H9 (cell line): ENCODE measurements around the gene MYOM1. TPM values are rescaled to one million over a fixed set of nuclear protein-coding genes. Genes with fewer than 3 reads are reported as not detected.

Source experiments
- DNase-seq: peaks from one replicate; pipeline ENCODE4 v3.0.0-alpha.2; 2017
- H2AFZ ChIP-seq: one replicate; pipeline ENCODE4 v1.6.1; 2013; ENCODE audit warnings: mild to moderate bottlenecking, low read length, control low read depth, moderate library complexity
- H2AK5ac ChIP-seq: 2 replicates; pipeline ENCODE4 v1.6.1; 2013; ENCODE audit warnings: low read length, control low read depth, mixed read lengths; ENCODE audit not compliant: insufficient read length
- H2BK120ac ChIP-seq: one replicate; pipeline ENCODE4 v1.6.1; 2013; ENCODE audit warnings: low read depth, mild to moderate bottlenecking, low read length, control low read depth, inconsistent platforms; ENCODE audit not compliant: poor library complexity, severe bottlenecking
- H2BK12ac ChIP-seq: 2 replicates; pipeline ENCODE4 v1.6.1; 2013; ENCODE audit warnings: low read length, control low read depth, mixed read lengths, low read depth; ENCODE audit not compliant: insufficient read length
- H2BK15ac ChIP-seq: 2 replicates; pipeline ENCODE4 v1.6.1; 2013; ENCODE audit warnings: low read depth, low read length, control low read depth
- H2BK20ac ChIP-seq: one replicate; pipeline ENCODE4 v1.6.1; 2013; ENCODE audit warnings: low read depth, mild to moderate bottlenecking, low read length, control low read depth, inconsistent platforms; ENCODE audit not compliant: poor library complexity, severe bottlenecking
- H2BK5ac ChIP-seq: 2 replicates; pipeline ENCODE4 v1.6.1; 2013; ENCODE audit warnings: low read length, control low read depth, mixed read lengths; ENCODE audit not compliant: insufficient read length
- H3K14ac ChIP-seq: 2 replicates; pipeline ENCODE4 v1.6.1; 2013; ENCODE audit warnings: low read length, control low read depth; ENCODE audit not compliant: insufficient read depth
- H3K18ac ChIP-seq: 2 replicates; pipeline ENCODE4 v1.6.1; 2013; ENCODE audit warnings: low read depth, mild to moderate bottlenecking, mixed read lengths, low read length, control low read depth; ENCODE audit not compliant: insufficient read length
- H3K23ac ChIP-seq: 2 replicates; pipeline ENCODE4 v1.6.1; 2013; ENCODE audit warnings: low read length, control low read depth, mixed read lengths, low read depth; ENCODE audit not compliant: insufficient read length
- H3K23me2 ChIP-seq: 2 replicates; pipeline ENCODE4 v1.6.1; 2013; ENCODE audit warnings: low read depth, mild to moderate bottlenecking, mixed read lengths, low read length, control low read depth; ENCODE audit not compliant: insufficient read length, poor library complexity, severe bottlenecking
- H3K27ac ChIP-seq: 2 replicates; pipeline ENCODE4 v1.5.1; 2013; ENCODE audit warnings: low read length, control low read depth, mixed read lengths, low read depth; ENCODE audit not compliant: insufficient read length
- H3K27me3 ChIP-seq: 2 replicates; pipeline ENCODE4 v1.6.1; 2013; ENCODE audit warnings: low read length, control low read depth, inconsistent platforms; ENCODE audit not compliant: insufficient read depth
- H3K4ac ChIP-seq: 2 replicates; pipeline ENCODE4 v1.6.1; 2013; ENCODE audit warnings: low read depth, mild to moderate bottlenecking, control low read depth, inconsistent platforms, low read length, moderate library complexity
- H3K4me1 ChIP-seq: 2 replicates; pipeline ENCODE4 v1.6.1; 2013; ENCODE audit warnings: low read length, control low read depth, inconsistent platforms; ENCODE audit not compliant: insufficient read depth
- H3K4me2 ChIP-seq: 2 replicates; pipeline ENCODE4 v1.6.1; 2013; ENCODE audit warnings: low read length, control low read depth, mixed read lengths; ENCODE audit not compliant: insufficient read length, insufficient read depth
- H3K56ac ChIP-seq: 2 replicates; pipeline ENCODE4 v1.6.1; 2013; ENCODE audit warnings: low read depth, mild to moderate bottlenecking, mixed read lengths, low read length, control low read depth; ENCODE audit not compliant: insufficient read length
- H3K79me1 ChIP-seq: 2 replicates; pipeline ENCODE4 v1.6.1; 2013; ENCODE audit warnings: low read depth, mild to moderate bottlenecking, moderate library complexity, low read length, control low read depth, inconsistent platforms; ENCODE audit not compliant: insufficient read depth, poor library complexity, severe bottlenecking
- H3K79me2 ChIP-seq: 2 replicates; pipeline ENCODE4 v1.6.1; 2013; ENCODE audit warnings: low read length, control low read depth, inconsistent platforms; ENCODE audit not compliant: insufficient read depth
- H3K9ac ChIP-seq: 2 replicates; pipeline ENCODE4 v1.6.1; 2013; ENCODE audit warnings: low read length, control low read depth, mixed read lengths; ENCODE audit not compliant: insufficient read length; ENCODE audit errors: extremely low read depth
- H3K9me3 ChIP-seq: one replicate; pipeline ENCODE4 v1.6.1; 2013; ENCODE audit warnings: low read depth, low read length, inconsistent platforms; ENCODE audit not compliant: control insufficient read depth
- H3T11ph ChIP-seq: one replicate; pipeline ENCODE4 v1.6.1; 2013; ENCODE audit warnings: mild to moderate bottlenecking, low read length, control low read depth, inconsistent platforms
- H4K20me1 ChIP-seq: one replicate; pipeline ENCODE4 v1.6.1; 2013; ENCODE audit not compliant: control insufficient read depth, insufficient read length, insufficient read depth
- H4K5ac ChIP-seq: 2 replicates; pipeline ENCODE4 v1.6.1; 2013; ENCODE audit warnings: low read depth, mild to moderate bottlenecking, mixed read lengths, low read length, control low read depth; ENCODE audit not compliant: insufficient read length
- H4K8ac ChIP-seq: replicated peaks from 2 replicates; pipeline ENCODE4 v1.6.1; 2013; ENCODE audit warnings: low read length, control low read depth, mixed read lengths, low read depth; ENCODE audit not compliant: insufficient read length
- H4K91ac ChIP-seq: 2 replicates; pipeline ENCODE4 v1.6.1; 2013; ENCODE audit warnings: low read depth, mild to moderate bottlenecking, moderate library complexity, mixed read lengths, low read length, control low read depth; ENCODE audit not compliant: insufficient read length
- H3K27ac Mint-ChIP-seq, 3 experiments: 2 replicates in 2 of 3; 3 replicates in 1 of 3; pipeline ENCODE4 v1.8.0; 2020 to 2021; ENCODE audit warnings: mixed read lengths in 3 of 3, mild to moderate bottlenecking in 1 of 3, moderate library complexity in 1 of 3
- H3K27me3 Mint-ChIP-seq: 2 replicates; pipeline ENCODE4 v1.8.0; 2021; ENCODE audit warnings: low read depth, mild to moderate bottlenecking, moderate library complexity, mixed read lengths
- H3K36me3 Mint-ChIP-seq, 3 experiments: 2 replicates in 2 of 3; 3 replicates in 1 of 3; pipeline ENCODE4 v1.8.0; 2020 to 2021; ENCODE audit warnings: low read depth in 3 of 3, mixed read lengths in 3 of 3; ENCODE audit not compliant: insufficient read depth in 1 of 3
- H3K4me1 Mint-ChIP-seq, 2 experiments: 2 replicates each; pipeline ENCODE4 v1.8.0; 2020; ENCODE audit warnings: mixed read lengths in 2 of 2
- H3K4me3 Mint-ChIP-seq, 2 experiments: 2 replicates in 1 of 2; 3 replicates in 1 of 2; pipeline ENCODE4 v1.8.0; 2020 to 2021; ENCODE audit warnings: mild to moderate bottlenecking in 2 of 2, mixed read lengths in 2 of 2, moderate library complexity in 1 of 2
- H3K9me3 Mint-ChIP-seq, 2 experiments: 2 replicates in 1 of 2; 3 replicates in 1 of 2; pipeline ENCODE4 v1.8.0; 2020; ENCODE audit warnings: mild to moderate bottlenecking in 2 of 2, mixed read lengths in 2 of 2, moderate library complexity in 1 of 2
- WGBS: extraction: QIAGEN DNeasy Blood & Tissue Kit; methylation state at CpG from one replicate; pipeline ENCODE4 v1.1.7; 2013; ENCODE audit warnings: missing lambda C conversion rate, low lambda C conversion rate, mixed read lengths; ENCODE audit not compliant: insufficient read length; ENCODE audit errors: extremely low coverage; 5-methylcytosine and 5-hydroxymethylcytosine counted together
- total RNA-seq: library from RNA; stranded (reverse); gene quantifications from 2 replicates; pipeline ENCODE4 v1.2.1, GENCODE V29; 2021
- TF ChIP-seq, protein P1 (sequence below): fragments of 200-600 bp; sonication (generic); conservative IDR thresholded peaks from 3 replicates; pipeline ENCODE4 v1.8.0; 2021; ENCODE audit warnings: antibody characterized with exemption, mild to moderate bottlenecking

MYOM1 gene
- total RNA-seq, 1 experiment from 2014 or later: 0.17 TPM

DNA sequence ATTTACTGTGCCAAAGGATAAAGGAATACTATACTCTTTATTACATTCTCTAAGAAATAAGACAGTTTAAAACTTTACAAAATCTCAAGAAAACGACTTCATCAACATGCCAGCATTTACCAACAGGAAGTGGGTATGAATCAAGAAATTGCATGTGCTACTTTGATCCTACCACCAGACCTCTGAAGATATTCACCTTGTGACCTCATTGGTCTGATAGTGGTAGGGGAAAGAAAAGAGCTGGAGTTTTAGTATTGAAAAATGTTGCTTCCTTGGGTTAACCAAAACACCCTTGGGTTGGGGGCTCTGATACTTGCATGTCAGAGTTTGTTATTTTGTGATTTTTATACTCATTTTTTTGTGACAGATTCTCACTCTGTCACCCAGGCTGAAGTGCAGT, 122.7 kb downstream of the MYOM1 start:
- Histone ChIP-seq H4K5ac (no peak overlapping the region), H3K23me2 (no peaks in the 10 kb centered on the region), H3K9ac (no peak overlapping the region), H3K4me2 (no peak overlapping the region), H3K14ac (no peak overlapping the region), H3K18ac (no peak overlapping the region), H3K9me3 (no peaks in the 10 kb centered on the region), H3K79me1 (no peaks in the 10 kb centered on the region), H3K56ac (no peak overlapping the region), H2BK15ac (no peak overlapping the region), H3T11ph (no peak overlapping the region), H3K79me2 (no peaks in the 10 kb centered on the region), H4K8ac (no peak overlapping the region), H3K4me1 (no peaks in the 10 kb centered on the region), H2BK120ac (no peak overlapping the region), H3K27me3 (no peaks in the 10 kb centered on the region), H2BK5ac (no peak overlapping the region), H3K4ac (no peak overlapping the region), H3K23ac (no peak overlapping the region), H2BK12ac (no peak overlapping the region), H4K91ac (no peak overlapping the region), H2AK5ac (no peak overlapping the region), H3K27ac (no peak overlapping the region), H4K20me1 (no peaks in the 10 kb centered on the region), H2BK20ac (no peak overlapping the region), H2AFZ (no peak overlapping the region)
- Mint-ChIP-seq H3K36me3 (no peaks in the 10 kb centered on the region), H3K4me1 (peaks cover 5 to 6% of the 10 kb centered on the region in 2 experiments; a peak in 3 of 4 replicates), H3K9me3 (no peaks in the 10 kb centered on the region), H3K27me3 (0 out of 2 replicates have a peak, but pooled peaks cover 2% of the 10 kb centered on the region), H3K4me3 (no peak overlapping the region), H3K27ac (no peak overlapping the region)
- TF ChIP-seq, protein P1, sequence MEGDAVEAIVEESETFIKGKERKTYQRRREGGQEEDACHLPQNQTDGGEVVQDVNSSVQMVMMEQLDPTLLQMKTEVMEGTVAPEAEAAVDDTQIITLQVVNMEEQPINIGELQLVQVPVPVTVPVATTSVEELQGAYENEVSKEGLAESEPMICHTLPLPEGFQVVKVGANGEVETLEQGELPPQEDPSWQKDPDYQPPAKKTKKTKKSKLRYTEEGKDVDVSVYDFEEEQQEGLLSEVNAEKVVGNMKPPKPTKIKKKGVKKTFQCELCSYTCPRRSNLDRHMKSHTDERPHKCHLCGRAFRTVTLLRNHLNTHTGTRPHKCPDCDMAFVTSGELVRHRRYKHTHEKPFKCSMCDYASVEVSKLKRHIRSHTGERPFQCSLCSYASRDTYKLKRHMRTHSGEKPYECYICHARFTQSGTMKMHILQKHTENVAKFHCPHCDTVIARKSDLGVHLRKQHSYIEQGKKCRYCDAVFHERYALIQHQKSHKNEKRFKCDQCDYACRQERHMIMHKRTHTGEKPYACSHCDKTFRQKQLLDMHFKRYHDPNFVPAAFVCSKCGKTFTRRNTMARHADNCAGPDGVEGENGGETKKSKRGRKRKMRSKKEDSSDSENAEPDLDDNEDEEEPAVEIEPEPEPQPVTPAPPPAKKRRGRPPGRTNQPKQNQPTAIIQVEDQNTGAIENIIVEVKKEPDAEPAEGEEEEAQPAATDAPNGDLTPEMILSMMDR: no peak
- no peak for DNase-seq
- WGBS: no CpG with 5 or more reads among the region's 1 CpG
